OCI-LY3 (cell line): Measurements from ENCODE around the gene HOXA7.

Experiments
- EZH2phosphoT487 ChIP-seq: fragments of 200-600 bp; shearing (Covaris generic); IDR thresholded peaks from 2 replicates; pipeline ENCODE4 v1.6.1; 2018; ENCODE audit warnings: antibody characterized with exemption, mixed run types, low read depth
- TF ChIP-seq, protein P1 (sequence below): fragments of 200-600, 300-600 bp; sonication (generic); IDR thresholded peaks from 2 replicates; pipeline ENCODE4 v1.5.1; 2014; ENCODE audit warnings: antibody characterized with exemption, low read length, low read depth

DNA sequence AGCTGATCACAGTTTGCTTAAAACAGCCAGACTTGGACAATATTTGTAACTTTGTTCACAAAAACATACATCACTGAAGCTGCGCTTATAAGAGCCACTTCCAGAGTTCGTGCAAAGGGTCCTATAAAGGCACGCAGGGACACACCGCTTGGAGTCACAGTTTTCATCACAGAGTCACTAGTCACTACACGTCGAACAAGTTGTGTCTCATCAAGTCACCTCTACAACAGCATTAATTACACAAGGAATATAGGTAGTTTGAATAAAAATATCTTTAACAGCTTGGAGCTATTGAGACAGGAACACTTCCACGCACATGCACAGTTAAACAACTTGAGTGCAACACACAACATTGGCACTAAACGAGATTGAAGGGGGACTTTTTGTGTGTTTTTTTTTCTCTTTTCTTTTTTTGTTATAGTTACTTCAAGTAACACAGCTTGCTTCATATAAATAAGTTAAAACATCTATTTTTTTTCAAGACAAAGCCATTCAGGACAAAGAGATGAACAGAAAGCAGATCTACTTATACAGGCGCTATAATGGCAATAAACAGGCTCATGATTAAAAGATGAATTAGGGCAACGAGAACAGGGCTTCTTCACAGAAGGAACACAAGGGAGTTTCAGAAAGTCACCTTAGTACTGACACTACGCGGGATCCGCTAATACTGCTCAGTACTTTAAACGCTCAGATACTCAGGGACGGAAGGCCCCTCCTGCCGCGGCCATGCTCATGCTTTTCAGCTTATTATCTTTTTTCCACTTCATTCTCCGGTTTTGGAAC, 15.1 kb downstream of the HOXA7 start:
- TF ChIP-seq, protein P1, sequence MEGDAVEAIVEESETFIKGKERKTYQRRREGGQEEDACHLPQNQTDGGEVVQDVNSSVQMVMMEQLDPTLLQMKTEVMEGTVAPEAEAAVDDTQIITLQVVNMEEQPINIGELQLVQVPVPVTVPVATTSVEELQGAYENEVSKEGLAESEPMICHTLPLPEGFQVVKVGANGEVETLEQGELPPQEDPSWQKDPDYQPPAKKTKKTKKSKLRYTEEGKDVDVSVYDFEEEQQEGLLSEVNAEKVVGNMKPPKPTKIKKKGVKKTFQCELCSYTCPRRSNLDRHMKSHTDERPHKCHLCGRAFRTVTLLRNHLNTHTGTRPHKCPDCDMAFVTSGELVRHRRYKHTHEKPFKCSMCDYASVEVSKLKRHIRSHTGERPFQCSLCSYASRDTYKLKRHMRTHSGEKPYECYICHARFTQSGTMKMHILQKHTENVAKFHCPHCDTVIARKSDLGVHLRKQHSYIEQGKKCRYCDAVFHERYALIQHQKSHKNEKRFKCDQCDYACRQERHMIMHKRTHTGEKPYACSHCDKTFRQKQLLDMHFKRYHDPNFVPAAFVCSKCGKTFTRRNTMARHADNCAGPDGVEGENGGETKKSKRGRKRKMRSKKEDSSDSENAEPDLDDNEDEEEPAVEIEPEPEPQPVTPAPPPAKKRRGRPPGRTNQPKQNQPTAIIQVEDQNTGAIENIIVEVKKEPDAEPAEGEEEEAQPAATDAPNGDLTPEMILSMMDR: no peak
- TF ChIP-seq EZH2phosphoT487: no peak
